OCI-LY3 (cell line): ENCODE data around the gene RBM20.

Experiments used
- H2AFZ ChIP-seq: fragments of 200-600, 300-600 bp; shearing (Covaris generic); 2 replicates; pipeline ENCODE4 v1.6.0; 2014; ENCODE audit warnings: antibody characterized with exemption, low read depth, low read length
- H3K27ac ChIP-seq: fragments of 200-600, 300-600 bp; sonication (generic); 2 replicates; pipeline ENCODE4 v1.5.1; 2014; ENCODE audit warnings: mild to moderate bottlenecking, low read length, moderate library complexity, mixed read lengths
- H3K27me3 ChIP-seq: fragments of 200-600, 300-600 bp; sonication (generic); 2 replicates; pipeline ENCODE4 v1.6.1; 2014; ENCODE audit warnings: low read depth, low read length, mixed read lengths
- H3K36me3 ChIP-seq: fragments of 200-600, 300-600 bp; sonication (generic); replicated peaks from 2 replicates; pipeline ENCODE3; 2014; ENCODE audit warnings: low read depth, low read length, mixed read lengths
- H3K4me1 ChIP-seq: fragments of 300-600, 200-600 bp; sonication (generic); 2 replicates; pipeline ENCODE4 v1.6.1; 2014; ENCODE audit warnings: low read length, mixed read lengths
- H3K4me2 ChIP-seq: fragments of 200-600, 300-600 bp; sonication (generic); 2 replicates; pipeline ENCODE4 v1.6.1; 2014; ENCODE audit warnings: low read length, mixed read lengths
- H3K4me3 ChIP-seq: fragments of 300-600, 200-600 bp; sonication (generic); 2 replicates; pipeline ENCODE4 v1.5.1; 2014; ENCODE audit warnings: antibody characterized with exemption, mild to moderate bottlenecking, low read length, moderate library complexity
- H3K79me2 ChIP-seq: fragments of 300-600, 200-600 bp; shearing (Covaris generic); 2 replicates; pipeline ENCODE4 v1.6.1; 2014; ENCODE audit warnings: mild to moderate bottlenecking, low read length, mixed read lengths
- H3K9ac ChIP-seq: fragments of 300-600, 200-600 bp; shearing (Covaris generic); 2 replicates; pipeline ENCODE4 v1.6.0; 2014; ENCODE audit warnings: mild to moderate bottlenecking, low read length, moderate library complexity
- H3K9me3 ChIP-seq: fragments of 200-600, 300-600 bp; shearing (Covaris generic); 2 replicates; pipeline ENCODE4 v1.6.1; 2014; ENCODE audit warnings: low read length, mixed read lengths; ENCODE audit not compliant: insufficient read depth
- H4K20me1 ChIP-seq: fragments of 200-600, 300-600 bp; sonication (generic); 2 replicates; pipeline ENCODE4 v1.6.1; 2016; ENCODE audit warnings: low read length, mixed read lengths; ENCODE audit not compliant: insufficient read depth
- CTCF ChIP-seq: fragments of 200-600, 300-600 bp; sonication (generic); IDR thresholded peaks from 2 replicates; pipeline ENCODE4 v1.5.1; 2014; ENCODE audit warnings: antibody characterized with exemption, low read length, low read depth
- EZH2phosphoT487 ChIP-seq: fragments of 200-600 bp; shearing (Covaris generic); IDR thresholded peaks from 2 replicates; pipeline ENCODE4 v1.6.1; 2018; ENCODE audit warnings: antibody characterized with exemption, mixed run types, low read depth

Gene RBM20

GRCh38 chr10:110708776-110709443 is 64.8 kb downstream of the RBM20 start:
- Histone ChIP-seq H3K4me2 (no peak overlapping the region), H3K4me3 (no peak overlapping the region)
- TF ChIP-seq EZH2phosphoT487 (no peak), CTCF (no peak)

GRCh38 chr10:110709444-110709828 is 65.3 kb downstream of the RBM20 start:
- no peaks in the 10 kb centered on the region for H3K9me3 ChIP-seq
- no peak overlapping the region for H3K9ac ChIP-seq
- no peaks in the 10 kb centered on the region for H4K20me1 ChIP-seq
- H3K27me3 ChIP-seq = no peaks in the 10 kb centered on the region
- H2AFZ ChIP-seq = no peak overlapping the region
- no peak overlapping the region for H3K4me2 ChIP-seq
- H3K27ac ChIP-seq = no peak overlapping the region
- no peak overlapping the region for H3K4me3 ChIP-seq
- H3K79me2 ChIP-seq = no peaks in the 10 kb centered on the region
- no peaks in the 10 kb centered on the region for H3K36me3 ChIP-seq
- peaks cover 14% of the 10 kb centered on the region for H3K4me1 ChIP-seq
- no peak for TF ChIP-seq EZH2phosphoT487
- TF ChIP-seq CTCF = no peak

More at GRCh38 chr10:110708776-110709443, 64.8 kb downstream of the RBM20 start:
- Histone ChIP-seq H3K79me2 (no peaks in the 10 kb centered on the region), H3K9me3 (no peaks in the 10 kb centered on the region), H4K20me1 (no peaks in the 10 kb centered on the region), H3K36me3 (no peaks in the 10 kb centered on the region), H2AFZ (no peak overlapping the region), H3K27me3 (no peaks in the 10 kb centered on the region), H3K27ac (no peak overlapping the region), H3K9ac (no peak overlapping the region), H3K4me1 (peaks cover 14% of the 10 kb centered on the region)

- Histone ChIP-seq H3K27me3 (no peaks in the 10 kb centered on the region), H3K36me3 (no peaks in the 10 kb centered on the region), H3K27ac (no peak overlapping the region), H2AFZ (no peak overlapping the region), H4K20me1 (no peaks in the 10 kb centered on the region), H3K9ac (no peak overlapping the region), H3K4me2 (no peak overlapping the region), H3K4me3 (no peak overlapping the region), H3K4me1 (peaks cover 14% of the 10 kb centered on the region), H3K9me3 (no peaks in the 10 kb centered on the region), H3K79me2 (no peaks in the 10 kb centered on the region)
- TF ChIP-seq CTCF = no peak
- TF ChIP-seq EZH2phosphoT487 = no peak
These were observed 65.9 kb downstream of the RBM20 start for GRCh38 chr10:110709964-110710587.

GRCh38 chr10:110710621-110711020 is 66.5 kb downstream of the RBM20 start:
- H2AFZ ChIP-seq = no peak overlapping the region
- no peaks in the 10 kb centered on the region for H4K20me1 ChIP-seq
- H3K9ac ChIP-seq = no peak overlapping the region
- H3K36me3 ChIP-seq = no peaks in the 10 kb centered on the region
- H3K4me1 ChIP-seq = peaks cover 14% of the 10 kb centered on the region
- no peak overlapping the region for H3K4me3 ChIP-seq
- no peak overlapping the region for H3K4me2 ChIP-seq
- no peaks in the 10 kb centered on the region for H3K27me3 ChIP-seq
- H3K27ac ChIP-seq = no peak overlapping the region
- H3K9me3 ChIP-seq = no peaks in the 10 kb centered on the region
- H3K79me2 ChIP-seq = no peaks in the 10 kb centered on the region
- no peak for TF ChIP-seq CTCF
- no peak for TF ChIP-seq EZH2phosphoT487
